ENCODE measurements around the gene IL36G.
"Not testable (repeated sequence)": the region's sequence is repeated elsewhere in the genome, so short reads cannot be mapped to it uniquely, and the experiment has no call there.

Gene IL36G

GRCh38 chr2:112977559-112978056 is at the start of gene IL36G:
IL36G (plus strand) TSS chr2:112978006; CDS start chr2:112978639, 633 bp downstream.
- FAIRE-seq, result no peak

- FAIRE-seq, result no peak
These were observed 44.5 kb upstream of the IL36G start for GRCh38 chr2:112933261-112933660.

GRCh38 chr2:112934117-112934516 is 43.7 kb upstream of the IL36G start:
- not testable (repeated sequence) for FAIRE-seq

- FAIRE-seq, result no peak
These were observed 40.9 kb upstream of the IL36G start for GRCh38 chr2:112936927-112937232.

DNA sequence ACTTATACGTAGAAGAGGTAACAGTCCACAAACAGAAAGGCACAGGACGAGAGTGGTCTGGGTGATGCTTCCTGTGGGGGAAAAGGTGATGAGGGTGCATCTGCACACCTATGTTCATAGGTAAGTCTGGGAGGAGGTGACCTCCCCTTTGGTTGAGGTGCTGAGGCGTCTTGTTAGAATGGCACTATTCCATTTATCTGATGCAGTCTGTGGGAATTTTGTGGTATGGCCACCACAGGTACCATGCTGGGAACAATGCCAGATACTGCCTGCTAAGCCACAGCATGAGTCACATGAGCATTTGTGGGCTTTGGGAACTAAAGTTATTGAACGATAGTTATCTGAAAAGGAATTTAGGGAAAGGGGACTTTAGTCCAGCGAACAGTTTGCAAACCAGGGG is 38.9 kb upstream of the IL36G start:
- no peak for FAIRE-seq

- FAIRE-seq, result no peak
These were observed 38.4 kb upstream of the IL36G start for GRCh38 chr2:112939425-112939824.

GRCh38 chr2:112940859-112941625 is 36.8 kb upstream of the IL36G start:
- no peak for FAIRE-seq

GRCh38 chr2:112941753-112942653 is 35.8 kb upstream of the IL36G start:
- FAIRE-seq, result no peak

DNA sequence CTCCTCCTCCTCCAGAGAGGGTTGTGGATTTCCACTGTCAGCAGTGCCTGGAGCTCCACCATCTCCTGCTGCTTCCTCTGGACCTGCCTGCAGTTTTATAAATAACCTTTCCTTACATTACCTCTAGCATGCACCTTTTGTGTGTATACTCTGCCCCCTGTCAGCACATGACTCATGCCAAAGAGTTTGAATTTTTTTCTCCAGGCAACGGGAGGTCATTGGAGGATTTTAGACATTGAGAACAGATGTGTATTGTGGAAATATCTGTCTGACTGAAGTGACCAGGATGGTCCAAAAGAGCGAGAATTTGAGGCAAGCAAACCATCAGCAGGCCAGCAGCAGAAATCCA is 35.2 kb upstream of the IL36G start:
- no peak for FAIRE-seq

DNA sequence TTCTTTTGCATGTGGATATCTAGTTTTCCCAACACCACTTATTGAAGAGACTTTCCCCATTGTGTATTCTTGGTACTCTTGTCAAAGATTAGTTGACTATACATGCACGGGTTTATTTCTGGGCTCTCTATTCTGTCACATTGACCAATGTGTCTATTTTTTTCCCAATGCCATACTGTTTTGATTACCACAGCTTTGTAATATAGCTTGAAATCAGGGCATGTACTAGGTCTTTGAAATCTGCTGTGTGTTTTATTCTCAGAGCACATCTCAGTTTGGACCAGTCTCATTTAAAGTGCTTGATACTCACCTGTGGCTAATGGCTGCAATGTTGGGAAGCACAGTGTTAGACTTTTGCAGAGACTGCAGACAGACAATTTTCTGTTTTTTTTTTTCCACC is 32.8 kb upstream of the IL36G start:
- FAIRE-seq, result no peak

DNA sequence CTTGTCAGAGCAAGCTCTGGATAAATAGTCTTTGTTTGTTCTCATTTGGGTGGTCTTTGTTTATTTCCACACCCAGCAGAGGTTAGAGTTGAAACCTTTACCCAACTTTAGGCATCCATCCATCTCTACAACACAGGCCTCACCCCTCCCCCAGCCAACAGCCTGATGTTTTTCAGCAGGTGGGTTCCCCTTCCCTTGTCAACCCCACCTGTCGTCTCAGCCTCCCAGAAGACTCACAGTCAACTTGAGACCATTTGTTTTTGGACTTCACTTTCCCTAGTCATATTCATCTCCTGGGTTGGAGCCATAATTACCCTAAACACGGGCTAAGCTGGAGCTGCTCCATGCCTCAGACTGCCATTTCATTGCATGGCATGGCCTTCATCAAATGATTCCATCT is 31.7 kb upstream of the IL36G start:
- FAIRE-seq, result no peak

GRCh38 chr2:112947374-112947773 is 30.4 kb upstream of the IL36G start:
- no peak for FAIRE-seq

- FAIRE-seq, result no peak
These were observed 28.4 kb upstream of the IL36G start for GRCh38 chr2:112949456-112949855.

- no peak for FAIRE-seq
These were observed 23.4 kb upstream of the IL36G start for GRCh38 chr2:112954364-112954763.

- no peak for FAIRE-seq
These were observed 20.3 kb upstream of the IL36G start for GRCh38 chr2:112957511-112957910.

GRCh38 chr2:112958428-112959108 is 19.2 kb upstream of the IL36G start:
- FAIRE-seq, result no peak

GRCh38 chr2:112959109-112959812 is 18.5 kb upstream of the IL36G start:
- FAIRE-seq, result no peak

DNA sequence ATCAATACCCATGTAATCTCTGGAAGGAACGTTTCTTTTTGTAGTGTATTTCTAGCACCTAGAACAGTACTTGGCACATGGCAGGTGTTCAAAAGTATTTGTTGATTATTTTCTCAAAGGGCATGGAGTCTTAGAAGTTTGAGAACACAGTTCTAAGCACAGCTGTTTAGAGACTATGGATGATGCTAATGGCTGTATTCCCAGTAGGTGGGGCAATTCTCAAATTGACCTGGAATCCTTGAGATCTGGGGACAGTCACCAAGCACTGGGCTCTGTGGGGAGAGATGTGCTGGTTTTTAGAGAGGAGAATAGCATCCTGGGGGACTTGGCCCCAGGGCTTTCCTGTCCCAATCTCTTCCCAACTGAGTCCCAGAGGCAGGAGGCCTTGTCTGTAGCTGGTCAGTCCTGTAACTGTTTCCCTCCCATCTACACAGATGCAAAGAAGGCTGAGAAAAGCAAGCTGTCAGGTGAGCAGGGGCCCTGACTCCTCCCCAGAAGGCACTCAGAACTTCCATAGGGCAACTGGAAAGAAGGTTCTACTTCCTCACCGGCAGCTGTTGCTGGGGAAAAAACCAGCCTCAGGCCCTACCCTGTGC is 17.5 kb upstream of the IL36G start:
- no peak for FAIRE-seq

GRCh38 chr2:112962308-112963175 is 15.3 kb upstream of the IL36G start:
- no peak for FAIRE-seq

GRCh38 chr2:112967023-112967422 is 10.8 kb upstream of the IL36G start:
- FAIRE-seq, result no peak

DNA sequence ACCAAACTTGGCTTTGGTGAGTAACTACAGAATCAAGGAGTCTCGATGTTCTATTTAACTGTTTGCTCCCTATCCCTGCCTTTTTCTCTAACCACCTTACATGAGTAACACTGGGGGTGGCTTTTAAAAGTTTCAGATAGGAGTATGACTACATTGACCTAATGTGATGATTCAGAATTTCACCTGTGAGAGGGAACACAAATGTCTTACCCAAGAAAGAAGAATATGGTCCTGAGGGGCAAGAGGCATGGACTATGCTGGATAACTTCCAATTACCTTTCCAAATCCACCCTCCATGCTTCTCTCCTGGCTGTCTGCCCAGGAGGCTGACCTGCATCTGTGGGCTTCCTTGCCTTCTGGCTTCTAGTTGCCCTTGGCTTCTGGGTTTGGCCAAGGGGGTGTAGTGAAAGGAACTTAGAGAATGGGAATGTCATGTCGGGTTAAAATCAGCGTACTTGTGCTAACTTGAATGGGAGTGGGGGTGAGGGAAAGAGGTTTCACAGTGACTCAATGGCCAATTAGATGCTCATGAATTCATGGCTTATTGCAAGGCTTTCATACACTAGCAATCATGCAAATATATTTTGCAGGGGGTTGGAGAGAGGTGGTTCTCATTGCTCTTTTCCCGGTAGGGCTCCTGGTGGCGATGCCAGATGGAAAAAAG is 5.3 kb upstream of the IL36G start:
- no peak for FAIRE-seq

All from islet of Langerhans (tissue), 1 donor.